Tibial nerve (tissue), 4 donors: ENCODE measurements around the gene NEDD4.

ENCODE experiments used
- EP300 ChIP-seq, 2 donors: sonication (generic); formaldehyde crosslinking; IDR thresholded peaks; one replicate each; pipeline ENCODE4 v1.6.1; 2017; ENCODE audit warnings: antibody characterized with exemption in 2 of 2, mild to moderate bottlenecking in 1 of 2
- POLR2A ChIP-seq, 2 donors: fragments of 450-650 bp; IDR thresholded peaks; one replicate each; pipeline ENCODE4 v1.6.1; 2017; ENCODE audit warnings: antibody characterized with exemption in 2 of 2, mild to moderate bottlenecking in 2 of 2, moderate library complexity in 2 of 2
- TF ChIP-seq, protein P1 (sequence below), 5 experiments: fragments of 200-600 bp in 3 of 5; fragments of 450-650 bp in 2 of 5; sonication (generic) in 3 of 5; IDR thresholded peaks; one replicate each; pipeline ENCODE4 v1.5.1; 2016 to 2019; ENCODE audit warnings: antibody characterized with exemption in 5 of 5, mild to moderate bottlenecking in 3 of 5, moderate library complexity in 2 of 5

DNA sequence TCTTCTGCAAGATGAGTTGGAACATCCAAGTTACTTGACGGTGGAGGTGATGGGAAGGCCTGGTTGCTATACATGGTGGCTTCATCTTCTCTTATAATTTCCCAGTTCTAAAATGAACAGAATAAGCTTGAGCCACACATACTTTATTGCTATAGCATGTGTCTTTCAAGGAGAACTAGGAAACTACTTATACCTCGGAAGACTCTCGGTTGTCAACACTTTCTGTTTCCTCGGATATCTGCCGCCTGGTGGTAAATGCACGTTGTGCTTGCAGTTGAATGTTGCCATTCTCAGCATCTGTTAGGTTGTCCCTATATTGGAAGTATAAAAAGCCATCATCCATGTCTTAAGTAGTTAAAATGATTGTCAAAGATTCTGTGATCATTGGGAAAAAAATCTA, 132.9 kb downstream of the NEDD4 start:
- TF ChIP-seq POLR2A (IDR thresholded peaks at IDR 0.05) = no peak
- TF ChIP-seq, protein P1, sequence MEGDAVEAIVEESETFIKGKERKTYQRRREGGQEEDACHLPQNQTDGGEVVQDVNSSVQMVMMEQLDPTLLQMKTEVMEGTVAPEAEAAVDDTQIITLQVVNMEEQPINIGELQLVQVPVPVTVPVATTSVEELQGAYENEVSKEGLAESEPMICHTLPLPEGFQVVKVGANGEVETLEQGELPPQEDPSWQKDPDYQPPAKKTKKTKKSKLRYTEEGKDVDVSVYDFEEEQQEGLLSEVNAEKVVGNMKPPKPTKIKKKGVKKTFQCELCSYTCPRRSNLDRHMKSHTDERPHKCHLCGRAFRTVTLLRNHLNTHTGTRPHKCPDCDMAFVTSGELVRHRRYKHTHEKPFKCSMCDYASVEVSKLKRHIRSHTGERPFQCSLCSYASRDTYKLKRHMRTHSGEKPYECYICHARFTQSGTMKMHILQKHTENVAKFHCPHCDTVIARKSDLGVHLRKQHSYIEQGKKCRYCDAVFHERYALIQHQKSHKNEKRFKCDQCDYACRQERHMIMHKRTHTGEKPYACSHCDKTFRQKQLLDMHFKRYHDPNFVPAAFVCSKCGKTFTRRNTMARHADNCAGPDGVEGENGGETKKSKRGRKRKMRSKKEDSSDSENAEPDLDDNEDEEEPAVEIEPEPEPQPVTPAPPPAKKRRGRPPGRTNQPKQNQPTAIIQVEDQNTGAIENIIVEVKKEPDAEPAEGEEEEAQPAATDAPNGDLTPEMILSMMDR (IDR thresholded peaks at IDR 0.05) = no peak
- no peak for TF ChIP-seq EP300 (IDR thresholded peaks at IDR 0.05)
